Activated CD8-positive, alpha-beta memory T cell treated with anti-CD3 and anti-CD28 coated beads for 4 hours (primary cell): Measurements from ENCODE around the gene ROPN1B.
A peak's percentile ranks its signal among the peaks of the same experiment; 100 is the strongest.
"Not testable (repeated sequence)": the region's sequence is repeated elsewhere in the genome, so short reads cannot be mapped to it uniquely, and the experiment has no call there.

Source experiments
- DNase-seq, 2 donors: peaks; one replicate each; pipeline ENCODE4 v3.0.0-alpha.2; 2020; ENCODE audit warnings: low read depth in 2 of 2

Gene ROPN1B

GRCh38 chr3:125968701-125969592 is at the start of gene ROPN1B:
ROPN1B (plus strand) TSS chr3:125969178; CDS start chr3:125972055, 2,877 bp downstream.
- not testable (repeated sequence) for DNase-seq

GRCh38 chr3:125920191-125920590 is 48.8 kb upstream of the ROPN1B start:
- DNase-seq: not testable (repeated sequence)

- not testable (repeated sequence) for DNase-seq
These were observed 48.2 kb upstream of the ROPN1B start for GRCh38 chr3:125920751-125921279.

GRCh38 chr3:125921712-125922111 is 47.3 kb upstream of the ROPN1B start:
- DNase-seq: not testable (repeated sequence)

GRCh38 chr3:125923324-125924115 is 45.5 kb upstream of the ROPN1B start:
- DNase-seq: not testable (repeated sequence)

- DNase-seq: not testable (repeated sequence)
These were observed 44.7 kb upstream of the ROPN1B start for GRCh38 chr3:125924276-125924675.

GRCh38 chr3:125925727-125926126 is 43.3 kb upstream of the ROPN1B start:
- DNase-seq: not testable (repeated sequence)

GRCh38 chr3:125928771-125929545 is 40.0 kb upstream of the ROPN1B start:
- DNase-seq: peak in 1 of 2 donors; percentile 29

GRCh38 chr3:125929765-125930164 is 39.2 kb upstream of the ROPN1B start:
- DNase-seq: not testable (repeated sequence)

- DNase-seq: not testable (repeated sequence)
These were observed 37.6 kb upstream of the ROPN1B start for GRCh38 chr3:125931355-125931880.

- not testable (repeated sequence) for DNase-seq
These were observed 35.4 kb upstream of the ROPN1B start for GRCh38 chr3:125933397-125934173.

GRCh38 chr3:125935252-125935874 is 33.6 kb upstream of the ROPN1B start:
- DNase-seq: not testable (repeated sequence)

GRCh38 chr3:125936210-125936815 is 32.7 kb upstream of the ROPN1B start:
- DNase-seq: not testable (repeated sequence)

- not testable (repeated sequence) for DNase-seq
These were observed 32.1 kb upstream of the ROPN1B start for GRCh38 chr3:125936891-125937290.

GRCh38 chr3:125947806-125948205 is 21.2 kb upstream of the ROPN1B start:
- not testable (repeated sequence) for DNase-seq

GRCh38 chr3:125948901-125949300 is 20.1 kb upstream of the ROPN1B start:
- not testable (repeated sequence) for DNase-seq

- DNase-seq: not testable (repeated sequence)
These were observed 17.8 kb upstream of the ROPN1B start for GRCh38 chr3:125951176-125951575.

GRCh38 chr3:125957020-125957419 is 12.0 kb upstream of the ROPN1B start:
- not testable (repeated sequence) for DNase-seq
